WTC11 (cell line): ENCODE results near the gene COPS3. TPM values are rescaled to one million over a fixed set of nuclear protein-coding genes. Genes with fewer than 3 reads are reported as not detected.

Source experiments
- ATAC-seq: fragments of 200-7000 bp; cut with Tn5 transposase; 2 replicates; pipeline ENCODE4 v1.10.0; 2021; ENCODE audit warnings: mild to moderate bottlenecking, moderate library complexity
- CTCF ChIA-PET: fragments of 300-600 bp; sonication (Branson Sonifier 250); formaldehyde crosslinking; loops from one replicate; lab custom pipeline; 2021; ENCODE audit warnings: antibody characterized with exemption; lab: Charles Lee
- POLR2A ChIA-PET: fragments of 350-600 bp; sonication (Branson Sonifier 250); formaldehyde crosslinking; loops from one replicate; lab custom pipeline; 2021; ENCODE audit warnings: antibody characterized with exemption; lab: Charles Lee
- DNase-seq: peaks from one replicate; pipeline ENCODE4 v3.0.0; 2021; ENCODE audit warnings: low spot score
- H3K27ac Mint-ChIP-seq: 2 replicates; pipeline ENCODE4 v1.8.0; 2021; ENCODE audit warnings: mixed read lengths
- H3K27me3 Mint-ChIP-seq: 2 replicates; pipeline ENCODE4 v1.8.0; 2021; ENCODE audit warnings: low read depth, mild to moderate bottlenecking, moderate library complexity, mixed read lengths
- H3K36me3 Mint-ChIP-seq: 2 replicates; pipeline ENCODE4 v1.8.0; 2021; ENCODE audit warnings: mixed read lengths
- H3K4me1 Mint-ChIP-seq: 2 replicates; pipeline ENCODE4 v1.8.0; 2022; ENCODE audit warnings: mixed read lengths
- H3K4me3 Mint-ChIP-seq: 2 replicates; pipeline ENCODE4 v1.8.0; 2021; ENCODE audit warnings: mild to moderate bottlenecking, moderate library complexity, mixed read lengths
- H3K9me3 Mint-ChIP-seq: 2 replicates; pipeline ENCODE4 v1.8.0; 2021; ENCODE audit warnings: mixed read lengths
- CREB1 ChIP-seq: sonication (generic); formaldehyde crosslinking; IDR thresholded peaks from 2 replicates; pipeline ENCODE4 v1.8.0; 2023; ENCODE audit warnings: mild to moderate bottlenecking, missing genetic modification reagents
- EMX1 ChIP-seq: fragments of 250-450 bp; sonication (Bioruptor Pico); IDR thresholded peaks from 2 replicates; pipeline ENCODE4 v1.8.0; 2021; ENCODE audit warnings: mild to moderate bottlenecking
- ETV6 ChIP-seq: sonication (generic); formaldehyde crosslinking; IDR thresholded peaks from 2 replicates; pipeline ENCODE4 v1.8.1; 2022; ENCODE audit warnings: mild to moderate bottlenecking, missing genetic modification reagents
- FOXP1 ChIP-seq: sonication (generic); formaldehyde crosslinking; IDR thresholded peaks from 2 replicates; pipeline ENCODE4 v1.8.0; 2022; ENCODE audit warnings: missing genetic modification reagents, mild to moderate bottlenecking, moderate library complexity, borderline replicate concordance
- GABPB1 ChIP-seq: sonication (generic); formaldehyde crosslinking; IDR thresholded peaks from 2 replicates; pipeline ENCODE4 v1.8.1; 2023; ENCODE audit warnings: mild to moderate bottlenecking, missing genetic modification reagents
- GTF2I ChIP-seq: fragments of 250-450 bp; sonication (Bioruptor Pico); conservative IDR thresholded peaks from 2 replicates; pipeline ENCODE4 v1.4.0; 2021; ENCODE audit warnings: mild to moderate bottlenecking
- MYBL2 ChIP-seq: sonication (generic); formaldehyde crosslinking; IDR thresholded peaks from 2 replicates; pipeline ENCODE4 v1.8.1; 2023; ENCODE audit warnings: mild to moderate bottlenecking, moderate library complexity, missing genetic modification reagents
- NFATC4 ChIP-seq: fragments of 250-450 bp; sonication (Bioruptor Pico); IDR thresholded peaks from 2 replicates; pipeline ENCODE4 v1.9.0; 2021; ENCODE audit warnings: mild to moderate bottlenecking
- NR1H2 ChIP-seq: sonication (generic); formaldehyde crosslinking; IDR thresholded peaks from 2 replicates; pipeline ENCODE4 v1.9.0; 2021; ENCODE audit warnings: mild to moderate bottlenecking, moderate library complexity, missing genetic modification reagents
- RELA ChIP-seq: sonication (generic); formaldehyde crosslinking; IDR thresholded peaks from 2 replicates; pipeline ENCODE4 v1.8.1; 2022; ENCODE audit warnings: missing genetic modification reagents, mild to moderate bottlenecking, borderline replicate concordance
- RORB ChIP-seq: fragments of 250-450 bp; sonication (Bioruptor Pico); IDR thresholded peaks from 2 replicates; pipeline ENCODE4 v1.9.0; 2021; ENCODE audit warnings: mild to moderate bottlenecking
- SMAD3 ChIP-seq: sonication (generic); formaldehyde crosslinking; IDR thresholded peaks from 2 replicates; pipeline ENCODE4 v1.8.0; 2022; ENCODE audit warnings: missing genetic modification reagents, mild to moderate bottlenecking, borderline replicate concordance
- TEAD1 ChIP-seq: sonication (generic); formaldehyde crosslinking; IDR thresholded peaks from 2 replicates; pipeline ENCODE4 v1.8.0; 2022; ENCODE audit warnings: mild to moderate bottlenecking, missing genetic modification reagents
- ZBTB21 ChIP-seq: sonication (generic); formaldehyde crosslinking; IDR thresholded peaks from 2 replicates; pipeline ENCODE4 v1.8.1; 2023; ENCODE audit warnings: mild to moderate bottlenecking, missing genetic modification reagents, borderline replicate concordance
- ZNF219 ChIP-seq: sonication (generic); formaldehyde crosslinking; IDR thresholded peaks from 2 replicates; pipeline ENCODE4 v1.8.0; 2023; ENCODE audit warnings: missing genetic modification reagents, mild to moderate bottlenecking, borderline replicate concordance
- ZNF232 ChIP-seq: sonication (generic); formaldehyde crosslinking; IDR thresholded peaks from 2 replicates; pipeline ENCODE4 v1.8.0; 2022; ENCODE audit warnings: mild to moderate bottlenecking, missing genetic modification reagents
- ZNF416 ChIP-seq: fragments of 250-450 bp; sonication (Bioruptor Pico); IDR thresholded peaks from 2 replicates; pipeline ENCODE4 v1.9.0; 2021; ENCODE audit warnings: mild to moderate bottlenecking, inconsistent platforms
- total RNA-seq: library from RNA; stranded (reverse); gene quantifications from 3 replicates; pipeline ENCODE4 v1.2.3, GENCODE V29; 2021
- TF ChIP-seq, protein P1 (sequence below): sonication (generic); formaldehyde crosslinking; IDR thresholded peaks from 2 replicates; pipeline ENCODE4 v1.8.1; 2023; ENCODE audit warnings: mild to moderate bottlenecking, moderate library complexity, missing genetic modification reagents
- TF ChIP-seq, protein P2 (sequence below): sonication (generic); formaldehyde crosslinking; IDR thresholded peaks from 2 replicates; pipeline ENCODE4 v1.8.1; 2022; ENCODE audit warnings: missing genetic modification reagents, borderline replicate concordance
- TF ChIP-seq, protein P3 (sequence below): sonication (generic); formaldehyde crosslinking; IDR thresholded peaks from 2 replicates; pipeline ENCODE4 v1.8.0; 2023; ENCODE audit warnings: missing genetic modification reagents
- TF ChIP-seq, protein P4 (sequence below): sonication (generic); formaldehyde crosslinking; IDR thresholded peaks from 2 replicates; pipeline ENCODE4 v1.8.1; 2023; ENCODE audit warnings: mild to moderate bottlenecking, missing genetic modification reagents, moderate library complexity
- TF ChIP-seq, protein P5 (sequence below): sonication (generic); formaldehyde crosslinking; IDR thresholded peaks from 2 replicates; pipeline ENCODE4 v1.8.0; 2022; ENCODE audit warnings: missing genetic modification reagents
- TF ChIP-seq, protein P6 (sequence below): sonication (generic); formaldehyde crosslinking; IDR thresholded peaks from 2 replicates; pipeline ENCODE4 v1.8.1; 2023; ENCODE audit warnings: mild to moderate bottlenecking, missing genetic modification reagents

The COPS3 gene
- total RNA-seq, 1 experiment from 2014 or later, result 78.3 TPM

DNA sequence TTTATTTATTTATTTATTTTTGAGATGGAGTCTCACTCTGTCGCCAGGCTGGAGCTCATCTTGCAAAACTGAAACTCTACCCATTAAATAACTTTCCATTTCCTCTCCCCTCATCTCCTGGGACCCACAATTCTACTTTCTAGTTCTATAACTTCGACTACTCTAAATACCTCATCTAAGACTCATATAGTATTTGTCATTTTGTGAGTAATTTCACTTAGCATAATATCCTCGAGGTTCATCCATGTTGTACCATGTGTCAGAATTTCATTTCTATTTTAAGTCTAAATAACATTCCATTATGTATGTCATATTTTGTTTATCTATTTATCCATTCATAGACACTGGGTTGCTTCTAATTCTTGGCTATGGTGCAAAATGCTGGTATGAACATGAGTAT lies 17.1 kb upstream of the COPS3 start:
- no peak overlapping the region for H3K4me3 Mint-ChIP-seq
- CTCF ChIA-PET, result no interaction called here
- peaks cover 1% of the 10 kb centered on the region; the same call in 1 of the 2 replicates for H3K9me3 Mint-ChIP-seq
- no peak for DNase-seq
- H3K36me3 Mint-ChIP-seq, result no peaks in the 10 kb centered on the region
- H3K27ac Mint-ChIP-seq, result no peak overlapping the region
- peaks cover 22% of the 10 kb centered on the region for H3K4me1 Mint-ChIP-seq
- TF ChIP-seq NFATC4 (CRISPR knock-in tag), result no peak
- TF ChIP-seq EMX1, result no peak
- no peak for TF ChIP-seq GTF2I (CRISPR knock-in tag)
- POLR2A ChIA-PET, result no interaction called here
- no peak for ATAC-seq
- peaks cover 2% of the 10 kb centered on the region; the same call in 1 of the 2 replicates for H3K27me3 Mint-ChIP-seq

DNA sequence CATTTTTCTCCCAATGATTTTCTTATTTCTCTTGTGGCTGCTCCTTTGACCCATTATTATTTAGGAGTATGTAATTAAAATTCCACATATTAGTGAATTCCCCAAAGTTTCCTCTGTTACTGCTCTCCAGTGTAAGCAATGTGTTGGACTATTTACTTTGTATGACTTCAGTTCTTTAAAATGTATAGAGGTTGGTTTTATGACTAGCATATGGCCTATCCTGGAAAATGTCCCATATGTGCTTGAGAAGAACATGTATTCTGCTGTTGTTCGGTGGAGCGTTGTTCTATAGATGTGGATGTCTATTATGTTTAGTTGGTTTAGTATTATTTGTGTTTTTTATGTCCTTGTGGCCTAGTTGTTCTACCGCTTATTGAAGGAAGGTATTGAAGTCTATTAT lies 16.2 kb upstream of the COPS3 start:
- H3K27ac Mint-ChIP-seq, result no peak overlapping the region
- no peak overlapping the region for H3K4me3 Mint-ChIP-seq
- H3K9me3 Mint-ChIP-seq, result peaks cover 3% of the 10 kb centered on the region; the same call in 1 of the 2 replicates
- H3K4me1 Mint-ChIP-seq, result peaks cover 21% of the 10 kb centered on the region
- no peaks in the 10 kb centered on the region for H3K36me3 Mint-ChIP-seq
- H3K27me3 Mint-ChIP-seq, result peaks cover 2% of the 10 kb centered on the region; the same call in 1 of the 2 replicates
- POLR2A ChIA-PET, result no interaction called here
- DNase-seq (no peak), ATAC-seq (no peak)
- TF ChIP-seq ZNF232 (CRISPR knock-in tag), result no peak
- no peak for TF ChIP-seq GABPB1
- TF ChIP-seq ZBTB21 (CRISPR knock-in tag), result no peak
- no peak for TF ChIP-seq SMAD3 (CRISPR knock-in tag)
- TF ChIP-seq RORB (CRISPR knock-in tag), result no peak
- TF ChIP-seq ETV6 (CRISPR knock-in tag), result no peak
- no peak for TF ChIP-seq GTF2I (CRISPR knock-in tag)
- no peak for TF ChIP-seq MYBL2 (CRISPR knock-in tag)
- TF ChIP-seq TEAD1 (CRISPR knock-in tag), result no peak
- TF ChIP-seq, protein P1, sequence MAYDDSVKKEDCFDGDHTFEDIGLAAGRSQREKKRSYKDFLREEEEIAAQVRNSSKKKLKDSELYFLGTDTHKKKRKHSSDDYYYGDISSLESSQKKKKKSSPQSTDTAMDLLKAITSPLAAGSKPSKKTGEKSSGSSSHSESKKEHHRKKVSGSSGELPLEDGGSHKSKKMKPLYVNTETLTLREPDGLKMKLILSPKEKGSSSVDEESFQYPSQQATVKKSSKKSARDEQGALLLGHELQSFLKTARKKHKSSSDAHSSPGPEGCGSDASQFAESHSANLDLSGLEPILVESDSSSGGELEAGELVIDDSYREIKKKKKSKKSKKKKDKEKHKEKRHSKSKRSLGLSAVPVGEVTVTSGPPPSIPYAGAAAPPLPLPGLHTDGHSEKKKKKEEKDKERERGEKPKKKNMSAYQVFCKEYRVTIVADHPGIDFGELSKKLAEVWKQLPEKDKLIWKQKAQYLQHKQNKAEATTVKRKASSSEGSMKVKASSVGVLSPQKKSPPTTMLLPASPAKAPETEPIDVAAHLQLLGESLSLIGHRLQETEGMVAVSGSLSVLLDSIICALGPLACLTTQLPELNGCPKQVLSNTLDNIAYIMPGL (CRISPR knock-in tag), result no peak
- TF ChIP-seq, protein P2, sequence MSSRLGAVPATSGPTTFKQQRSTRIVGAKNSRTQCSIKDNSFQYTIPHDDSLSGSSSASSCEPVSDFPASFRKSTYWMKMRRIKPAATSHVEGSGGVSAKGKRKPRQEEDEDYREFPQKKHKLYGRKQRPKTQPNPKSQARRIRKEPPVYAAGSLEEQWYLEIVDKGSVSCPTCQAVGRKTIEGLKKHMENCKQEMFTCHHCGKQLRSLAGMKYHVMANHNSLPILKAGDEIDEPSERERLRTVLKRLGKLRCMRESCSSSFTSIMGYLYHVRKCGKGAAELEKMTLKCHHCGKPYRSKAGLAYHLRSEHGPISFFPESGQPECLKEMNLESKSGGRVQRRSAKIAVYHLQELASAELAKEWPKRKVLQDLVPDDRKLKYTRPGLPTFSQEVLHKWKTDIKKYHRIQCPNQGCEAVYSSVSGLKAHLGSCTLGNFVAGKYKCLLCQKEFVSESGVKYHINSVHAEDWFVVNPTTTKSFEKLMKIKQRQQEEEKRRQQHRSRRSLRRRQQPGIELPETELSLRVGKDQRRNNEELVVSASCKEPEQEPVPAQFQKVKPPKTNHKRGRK (CRISPR knock-in tag), result no peak
- TF ChIP-seq, protein P3, sequence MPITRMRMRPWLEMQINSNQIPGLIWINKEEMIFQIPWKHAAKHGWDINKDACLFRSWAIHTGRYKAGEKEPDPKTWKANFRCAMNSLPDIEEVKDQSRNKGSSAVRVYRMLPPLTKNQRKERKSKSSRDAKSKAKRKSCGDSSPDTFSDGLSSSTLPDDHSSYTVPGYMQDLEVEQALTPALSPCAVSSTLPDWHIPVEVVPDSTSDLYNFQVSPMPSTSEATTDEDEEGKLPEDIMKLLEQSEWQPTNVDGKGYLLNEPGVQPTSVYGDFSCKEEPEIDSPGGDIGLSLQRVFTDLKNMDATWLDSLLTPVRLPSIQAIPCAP, result no peak
- TF ChIP-seq ZNF416 (CRISPR knock-in tag), result no peak
- TF ChIP-seq ZNF219 (CRISPR knock-in tag), result no peak
- CTCF ChIA-PET, result no interaction called here

DNA sequence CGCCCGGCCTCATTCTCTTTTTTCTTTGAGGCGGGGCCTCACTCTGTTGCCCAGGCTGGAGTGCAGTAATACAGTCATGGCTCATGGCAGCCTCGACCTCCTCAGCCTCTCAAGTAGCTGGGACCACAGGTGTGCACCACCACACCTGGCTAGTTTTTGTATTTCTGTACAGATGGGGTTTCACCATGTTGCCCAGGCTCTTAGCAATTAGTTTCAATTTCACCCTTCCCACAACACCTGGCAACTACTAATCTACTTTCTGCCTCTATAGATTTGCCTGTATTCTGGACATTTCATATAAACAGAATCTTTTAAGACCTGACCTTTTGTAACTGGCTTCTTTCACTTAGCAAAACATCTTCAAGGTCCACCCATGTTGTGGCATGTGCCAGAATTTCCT lies 14.1 kb upstream of the COPS3 start:
- no peak overlapping the region for H3K27ac Mint-ChIP-seq
- no peaks in the 10 kb centered on the region for H3K36me3 Mint-ChIP-seq
- peaks cover 13% of the 10 kb centered on the region for H3K4me1 Mint-ChIP-seq
- peaks cover 8% of the 10 kb centered on the region; the same call in 1 of the 2 replicates for H3K27me3 Mint-ChIP-seq
- DNase-seq (no peak), ATAC-seq (no peak)
- H3K9me3 Mint-ChIP-seq, result peaks cover 3% of the 10 kb centered on the region; the same call in 1 of the 2 replicates
- ChIA-PET POLR2A (interaction anchor here (0.6 kb wide), 1 partner anchor 28 kb away, joined by 3 read pairs; no protein-coding TSS in a partner anchor), CTCF (interaction anchor here (1.6 kb wide), 2 partner anchors 26 to 153 kb away, joined by 3 to 4 read pairs; no protein-coding TSS in a partner anchor)
- H3K4me3 Mint-ChIP-seq, result no peak overlapping the region
- TF ChIP-seq FOXP1 (CRISPR knock-in tag), result no peak
- TF ChIP-seq, protein P3, result no peak
- TF ChIP-seq CREB1 (CRISPR knock-in tag), result no peak
- no peak for TF ChIP-seq RELA (CRISPR knock-in tag)
- TF ChIP-seq, protein P4, sequence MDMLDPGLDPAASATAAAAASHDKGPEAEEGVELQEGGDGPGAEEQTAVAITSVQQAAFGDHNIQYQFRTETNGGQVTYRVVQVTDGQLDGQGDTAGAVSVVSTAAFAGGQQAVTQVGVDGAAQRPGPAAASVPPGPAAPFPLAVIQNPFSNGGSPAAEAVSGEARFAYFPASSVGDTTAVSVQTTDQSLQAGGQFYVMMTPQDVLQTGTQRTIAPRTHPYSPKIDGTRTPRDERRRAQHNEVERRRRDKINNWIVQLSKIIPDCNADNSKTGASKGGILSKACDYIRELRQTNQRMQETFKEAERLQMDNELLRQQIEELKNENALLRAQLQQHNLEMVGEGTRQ (CRISPR knock-in tag), result no peak
- no peak for TF ChIP-seq MYBL2 (CRISPR knock-in tag)
- TF ChIP-seq, protein P5, sequence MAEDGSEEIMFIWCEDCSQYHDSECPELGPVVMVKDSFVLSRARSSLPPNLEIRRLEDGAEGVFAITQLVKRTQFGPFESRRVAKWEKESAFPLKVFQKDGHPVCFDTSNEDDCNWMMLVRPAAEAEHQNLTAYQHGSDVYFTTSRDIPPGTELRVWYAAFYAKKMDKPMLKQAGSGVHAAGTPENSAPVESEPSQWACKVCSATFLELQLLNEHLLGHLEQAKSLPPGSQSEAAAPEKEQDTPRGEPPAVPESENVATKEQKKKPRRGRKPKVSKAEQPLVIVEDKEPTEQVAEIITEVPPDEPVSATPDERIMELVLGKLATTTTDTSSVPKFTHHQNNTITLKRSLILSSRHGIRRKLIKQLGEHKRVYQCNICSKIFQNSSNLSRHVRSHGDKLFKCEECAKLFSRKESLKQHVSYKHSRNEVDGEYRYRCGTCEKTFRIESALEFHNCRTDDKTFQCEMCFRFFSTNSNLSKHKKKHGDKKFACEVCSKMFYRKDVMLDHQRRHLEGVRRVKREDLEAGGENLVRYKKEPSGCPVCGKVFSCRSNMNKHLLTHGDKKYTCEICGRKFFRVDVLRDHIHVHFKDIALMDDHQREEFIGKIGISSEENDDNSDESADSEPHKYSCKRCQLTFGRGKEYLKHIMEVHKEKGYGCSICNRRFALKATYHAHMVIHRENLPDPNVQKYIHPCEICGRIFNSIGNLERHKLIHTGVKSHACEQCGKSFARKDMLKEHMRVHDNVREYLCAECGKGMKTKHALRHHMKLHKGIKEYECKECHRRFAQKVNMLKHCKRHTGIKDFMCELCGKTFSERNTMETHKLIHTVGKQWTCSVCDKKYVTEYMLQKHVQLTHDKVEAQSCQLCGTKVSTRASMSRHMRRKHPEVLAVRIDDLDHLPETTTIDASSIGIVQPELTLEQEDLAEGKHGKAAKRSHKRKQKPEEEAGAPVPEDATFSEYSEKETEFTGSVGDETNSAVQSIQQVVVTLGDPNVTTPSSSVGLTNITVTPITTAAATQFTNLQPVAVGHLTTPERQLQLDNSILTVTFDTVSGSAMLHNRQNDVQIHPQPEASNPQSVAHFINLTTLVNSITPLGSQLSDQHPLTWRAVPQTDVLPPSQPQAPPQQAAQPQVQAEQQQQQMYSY, result no peak
- no peak for TF ChIP-seq ZNF219 (CRISPR knock-in tag)
- TF ChIP-seq NR1H2 (CRISPR knock-in tag), result no peak
- TF ChIP-seq, protein P6, sequence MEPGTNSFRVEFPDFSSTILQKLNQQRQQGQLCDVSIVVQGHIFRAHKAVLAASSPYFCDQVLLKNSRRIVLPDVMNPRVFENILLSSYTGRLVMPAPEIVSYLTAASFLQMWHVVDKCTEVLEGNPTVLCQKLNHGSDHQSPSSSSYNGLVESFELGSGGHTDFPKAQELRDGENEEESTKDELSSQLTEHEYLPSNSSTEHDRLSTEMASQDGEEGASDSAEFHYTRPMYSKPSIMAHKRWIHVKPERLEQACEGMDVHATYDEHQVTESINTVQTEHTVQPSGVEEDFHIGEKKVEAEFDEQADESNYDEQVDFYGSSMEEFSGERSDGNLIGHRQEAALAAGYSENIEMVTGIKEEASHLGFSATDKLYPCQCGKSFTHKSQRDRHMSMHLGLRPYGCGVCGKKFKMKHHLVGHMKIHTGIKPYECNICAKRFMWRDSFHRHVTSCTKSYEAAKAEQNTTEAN (CRISPR knock-in tag), result no peak
